Activated T-cell treated with anti-CD3 and anti-CD28 coated beads for 4 hours (primary cell): ENCODE measurements around the gene CAV1.

Experiments
- DNase-seq: peaks from one replicate; pipeline ENCODE4 v3.0.0-alpha.2; 2020

CAV1 gene

DNA sequence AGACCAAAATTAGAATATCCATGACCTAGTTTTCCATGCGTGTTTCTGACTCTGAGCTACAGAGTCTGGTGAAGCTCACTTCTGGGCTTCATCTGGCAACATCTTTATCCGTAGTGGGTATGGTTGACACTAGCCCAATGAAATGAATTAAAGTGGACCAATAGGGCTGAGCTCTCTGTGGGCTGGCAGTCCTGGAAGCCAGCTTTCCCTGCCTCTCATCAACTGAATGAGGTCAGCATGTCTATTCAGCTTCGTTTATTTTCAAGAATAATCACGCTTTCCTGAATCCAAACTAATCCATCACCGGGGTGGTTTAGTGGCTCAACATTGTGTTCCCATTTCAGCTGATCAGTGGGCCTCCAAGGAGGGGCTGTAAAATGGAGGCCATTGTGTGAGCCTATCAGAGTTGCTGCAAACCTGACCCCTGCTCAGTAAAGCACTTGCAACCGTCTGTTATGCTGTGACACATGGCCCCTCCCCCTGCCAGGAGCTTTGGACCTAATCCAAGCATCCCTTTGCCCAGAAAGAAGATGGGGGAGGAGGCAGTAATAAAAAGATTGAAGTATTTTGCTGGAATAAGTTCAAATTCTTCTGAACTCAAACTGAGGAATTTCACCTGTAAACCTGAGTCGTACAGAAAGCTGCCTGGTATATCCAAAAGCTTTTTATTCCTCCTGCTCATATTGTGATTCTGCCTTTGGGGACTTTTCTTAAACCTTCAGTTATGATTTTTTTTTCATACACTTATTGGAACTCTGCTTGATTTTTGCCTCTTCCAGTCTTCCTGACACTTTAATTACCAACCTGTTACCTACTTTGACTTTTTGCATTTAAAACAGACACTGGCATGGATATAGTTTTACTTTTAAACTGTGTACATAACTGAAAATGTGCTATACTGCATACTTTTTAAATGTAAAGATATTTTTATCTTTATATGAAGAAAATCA lies 35.5 kb downstream of the CAV1 start:
- DNase-seq: no peak

DNA sequence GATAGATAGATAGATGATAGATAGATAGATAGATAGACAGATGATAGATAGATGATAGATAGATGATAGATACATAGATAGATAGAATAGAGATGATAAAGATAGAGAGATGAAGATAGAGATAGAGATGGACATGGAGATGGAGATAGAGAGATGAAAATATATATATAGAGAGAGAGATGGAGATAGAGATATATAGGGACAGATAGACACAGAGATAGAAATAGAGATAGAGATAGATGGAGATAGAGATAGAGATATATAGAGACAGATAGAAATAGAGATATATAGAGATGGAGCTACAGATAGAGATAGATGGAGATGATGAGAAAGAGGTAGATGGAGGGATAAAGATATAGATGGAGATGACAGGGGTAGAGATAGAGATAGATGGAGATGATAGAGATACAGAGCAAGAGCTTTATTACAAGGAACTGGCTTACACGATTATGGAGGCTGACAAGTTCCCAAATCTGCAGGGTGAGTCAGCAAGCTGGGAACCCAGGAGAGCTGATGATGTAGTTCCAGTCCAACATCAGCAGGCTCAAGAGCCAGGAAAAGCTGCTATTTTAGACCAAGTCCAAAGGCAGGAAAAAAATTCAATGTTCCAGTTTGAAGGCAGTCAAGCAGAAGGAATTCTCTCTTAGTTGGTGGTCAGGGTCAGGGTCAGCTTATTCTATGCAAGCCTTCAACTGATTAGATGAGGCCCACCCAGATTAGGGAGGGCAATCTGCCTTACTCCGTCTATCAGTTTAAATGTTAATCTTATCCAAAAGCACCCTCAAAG lies 37.1 kb downstream of the CAV1 start:
- DNase-seq: no peak

DNA sequence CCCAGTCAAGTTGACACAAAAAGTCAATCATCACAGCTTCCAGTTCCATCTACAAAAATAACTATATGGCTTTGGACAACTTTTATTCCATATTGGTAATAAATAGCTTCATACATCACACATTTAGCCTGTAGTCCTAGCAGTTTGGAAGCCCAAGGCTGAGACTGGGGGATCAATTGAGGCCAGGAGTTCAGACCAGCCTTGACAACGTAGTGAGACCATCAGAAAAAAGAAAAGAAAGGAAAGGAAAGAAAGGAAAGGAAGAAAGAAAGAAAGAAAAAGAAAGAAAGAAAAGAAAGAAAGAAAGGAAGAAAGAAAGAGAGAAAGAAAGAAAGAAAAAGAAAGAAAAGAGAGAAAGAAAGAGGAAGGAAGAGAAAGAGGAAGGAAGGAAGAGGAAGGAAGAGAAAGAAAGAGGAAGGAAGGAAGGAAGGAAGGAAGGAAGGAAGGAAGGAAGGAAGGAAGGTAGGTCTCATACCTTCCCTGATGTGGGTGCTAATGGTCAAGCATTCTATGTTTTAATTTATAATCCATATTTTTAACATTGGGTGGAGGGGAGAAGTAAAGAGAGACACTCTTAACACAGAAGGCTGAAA lies 37.8 kb downstream of the CAV1 start:
- no peak for DNase-seq

DNA sequence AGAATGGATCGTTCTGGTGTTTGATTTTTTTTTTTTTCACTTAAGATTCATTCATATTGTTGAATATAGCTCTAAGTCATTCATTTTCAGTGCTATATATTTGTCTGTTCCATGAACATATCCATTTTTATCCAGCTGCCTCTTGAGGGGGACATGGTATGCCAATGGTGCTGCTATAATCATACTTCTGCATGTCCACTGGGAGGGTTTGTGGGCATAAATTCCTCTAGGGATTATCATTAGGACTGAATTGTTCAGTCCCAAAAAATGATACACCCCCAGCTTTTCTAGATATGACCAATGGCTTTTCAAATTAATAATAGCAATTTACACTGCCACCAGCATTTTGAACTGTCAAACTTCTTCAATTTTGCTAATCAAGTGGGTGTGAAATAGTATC lies 41.1 kb downstream of the CAV1 start:
- DNase-seq: no peak

DNA sequence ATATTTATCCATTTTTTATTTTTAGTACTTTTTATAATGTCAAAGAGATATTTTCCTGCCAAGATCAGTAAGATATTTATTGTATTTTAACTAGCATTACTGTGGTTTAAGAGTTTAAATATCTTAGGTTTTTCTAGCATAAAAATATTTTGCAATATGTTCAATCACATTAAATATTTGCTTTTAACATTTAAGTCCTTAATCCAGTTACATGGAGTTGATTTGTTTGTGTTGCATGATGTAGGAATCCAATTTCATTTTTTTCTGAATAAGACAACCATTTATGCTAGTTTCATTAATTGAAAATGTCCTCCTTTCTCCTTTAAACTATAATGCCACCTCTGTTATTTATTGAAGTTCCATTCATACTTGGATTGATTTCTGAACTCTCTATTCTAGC lies 41.8 kb downstream of the CAV1 start:
- no peak for DNase-seq

DNA sequence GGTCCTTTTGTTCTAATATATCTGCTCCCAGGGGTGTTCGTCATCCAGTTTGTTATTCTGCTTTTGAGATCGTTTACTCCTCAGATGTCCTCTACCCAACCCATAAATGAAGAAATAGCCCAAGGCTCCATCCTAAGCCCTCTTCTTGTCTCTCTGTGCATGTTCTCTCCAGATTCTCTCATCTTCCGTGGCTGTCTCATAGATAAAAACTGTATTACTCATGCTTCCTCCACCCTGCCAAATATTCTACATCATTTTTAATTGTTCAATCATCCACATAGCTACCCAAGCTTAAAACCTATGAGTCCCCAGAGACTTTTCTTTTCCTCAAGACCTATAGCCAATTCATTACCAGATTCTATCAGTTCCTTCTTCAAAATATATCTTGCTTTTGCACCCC lies 44.9 kb downstream of the CAV1 start:
- no peak for DNase-seq

DNA sequence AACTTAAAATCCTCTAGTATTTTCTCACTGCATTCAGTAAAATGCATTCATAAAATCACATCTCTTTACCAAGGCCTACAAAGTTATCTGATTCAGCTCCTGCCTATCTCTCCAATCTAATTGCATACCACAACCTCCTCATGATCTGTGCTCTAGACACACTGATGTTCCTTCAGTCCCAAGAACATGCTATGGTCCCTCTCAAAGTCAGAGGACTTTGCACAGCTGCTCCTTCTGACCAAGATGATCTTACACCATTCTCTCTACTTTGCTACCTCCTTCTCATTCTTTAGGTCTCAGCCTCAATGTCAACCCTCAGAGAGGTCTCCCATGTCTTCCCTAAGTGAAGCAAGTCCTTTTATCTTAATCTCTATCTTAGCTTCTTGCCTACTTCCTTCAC lies 45.5 kb downstream of the CAV1 start:
- DNase-seq: no peak

DNA sequence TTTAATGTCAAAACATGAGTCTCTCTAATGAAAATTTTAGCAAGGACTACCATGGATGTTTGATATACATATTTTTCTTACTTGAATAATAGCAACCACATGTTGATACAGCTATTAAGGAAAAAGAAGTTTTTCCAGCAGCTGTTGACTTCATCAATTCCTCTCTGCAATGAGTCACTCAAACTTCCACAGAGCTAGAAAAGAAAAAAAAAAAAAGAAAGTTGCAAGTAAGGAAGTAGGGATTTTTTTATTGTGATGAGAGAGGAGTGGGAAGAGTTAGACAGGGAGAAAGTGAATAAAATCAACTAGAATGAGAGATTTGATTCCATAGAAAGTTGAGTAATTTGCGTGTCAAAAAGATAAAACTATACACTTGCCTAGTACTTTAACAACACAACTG lies 46.2 kb downstream of the CAV1 start:
- no peak for DNase-seq

DNA sequence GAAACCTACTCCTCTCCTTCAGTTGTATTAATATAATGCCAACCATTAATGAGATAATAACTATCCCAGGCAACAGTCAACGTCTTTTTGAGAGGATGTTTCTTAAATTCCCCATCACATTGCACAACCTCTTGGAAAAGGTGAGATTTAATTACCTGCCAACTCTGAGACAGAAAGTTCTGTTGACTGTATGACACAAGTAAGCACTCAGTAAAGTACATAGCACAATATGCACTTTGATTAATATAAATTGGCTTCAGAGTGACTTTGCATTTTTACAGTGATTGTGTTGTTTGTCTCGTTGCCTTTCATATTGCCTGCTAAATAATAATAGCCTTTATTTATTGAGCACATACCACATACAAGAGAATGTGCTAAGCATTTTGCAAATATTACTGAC lies 46.7 kb downstream of the CAV1 start:
- DNase-seq: no peak

DNA sequence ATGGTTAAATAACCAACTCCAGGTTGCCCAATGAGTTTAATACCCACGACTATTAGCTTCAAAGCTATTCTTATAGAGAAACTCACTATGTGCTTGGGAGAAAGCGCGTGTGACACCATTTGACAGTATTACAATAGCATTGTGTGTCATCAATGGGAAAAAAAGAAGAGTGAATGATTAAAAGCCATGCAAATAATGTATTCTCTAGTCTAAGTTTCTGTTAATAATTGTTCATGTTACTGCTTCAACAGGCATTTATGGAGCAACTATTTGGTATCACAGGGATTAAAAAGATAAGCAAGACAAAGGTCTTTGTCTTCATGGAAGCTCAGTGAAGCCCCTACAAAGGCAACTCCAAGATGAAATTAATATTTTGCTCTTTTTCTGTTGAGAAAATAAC lies 47.2 kb downstream of the CAV1 start:
- DNase-seq: no peak

DNA sequence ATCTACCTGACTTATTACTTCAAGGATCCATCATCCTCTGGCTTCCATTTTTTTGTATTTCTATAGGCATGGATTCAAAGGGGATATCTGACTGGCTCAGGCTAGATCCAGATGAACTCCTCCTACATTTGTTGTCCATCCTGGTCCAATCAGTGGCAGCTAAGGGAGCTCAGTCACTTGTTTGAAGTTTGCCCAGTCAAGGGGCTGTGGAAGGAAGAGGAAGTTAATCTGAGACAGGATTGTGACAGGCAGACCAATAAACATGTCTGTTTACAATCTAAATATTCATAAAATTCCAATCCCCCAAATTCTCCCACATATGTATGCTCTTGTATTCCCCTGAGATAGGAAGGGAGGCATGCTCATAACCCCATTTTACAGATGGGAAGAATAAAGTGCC lies 48.7 kb downstream of the CAV1 start:
- no peak for DNase-seq

DNA sequence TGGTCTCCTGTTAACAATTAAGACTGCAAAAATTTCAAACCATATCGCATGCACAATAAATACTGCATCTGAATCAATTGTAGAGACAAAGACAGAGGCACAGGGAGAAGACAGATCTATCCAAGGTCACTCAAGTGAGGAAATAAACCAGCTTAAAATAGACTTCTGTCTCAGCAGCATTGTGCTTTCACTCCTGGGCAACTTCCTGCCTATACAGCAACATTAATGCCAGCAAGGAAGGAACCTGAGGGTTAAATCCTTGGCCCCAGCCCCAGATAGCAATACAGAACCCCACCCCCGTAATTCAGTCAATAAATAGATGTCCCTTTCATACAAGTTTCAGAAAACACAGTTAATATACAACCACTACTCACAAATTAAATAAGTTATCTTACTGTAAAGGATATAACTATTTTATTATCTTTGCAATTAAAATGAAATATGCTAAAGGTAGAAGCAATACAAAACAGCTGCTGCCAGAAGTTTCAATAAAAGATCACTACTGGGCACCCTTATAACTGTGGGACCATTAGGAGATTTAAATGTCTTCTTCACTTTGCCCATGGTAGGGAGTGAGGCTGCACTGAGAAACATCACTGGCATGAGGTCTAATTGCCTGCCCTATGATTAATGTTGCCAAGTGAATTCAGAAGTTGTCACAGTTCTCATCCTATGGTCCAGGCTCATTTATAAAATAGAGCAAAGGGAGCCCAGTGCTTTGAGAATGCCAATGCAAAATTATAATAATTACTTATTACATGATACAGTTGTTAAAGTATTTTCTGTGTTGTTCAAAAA lies 49.4 kb downstream of the CAV1 start:
- no peak for DNase-seq

DNA sequence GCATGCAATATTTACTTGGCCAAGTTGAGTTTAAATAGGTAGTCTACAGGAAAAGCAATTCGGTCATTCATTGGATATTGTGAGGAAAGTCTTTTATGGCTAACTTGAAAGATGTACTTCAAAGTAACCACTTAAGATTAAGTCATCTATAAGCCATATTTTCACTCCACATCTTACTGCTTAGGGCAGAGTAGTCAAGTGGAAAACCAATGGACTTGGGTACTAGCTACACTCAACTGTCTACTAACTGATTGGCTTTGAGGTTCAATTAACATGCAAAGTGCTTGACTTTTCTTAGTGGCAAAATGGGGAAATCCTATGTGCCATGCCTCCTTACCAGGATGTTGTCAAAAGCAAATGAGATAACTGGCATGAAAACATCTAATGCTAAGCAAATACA lies 51.0 kb downstream of the CAV1 start:
- no peak for DNase-seq

DNA sequence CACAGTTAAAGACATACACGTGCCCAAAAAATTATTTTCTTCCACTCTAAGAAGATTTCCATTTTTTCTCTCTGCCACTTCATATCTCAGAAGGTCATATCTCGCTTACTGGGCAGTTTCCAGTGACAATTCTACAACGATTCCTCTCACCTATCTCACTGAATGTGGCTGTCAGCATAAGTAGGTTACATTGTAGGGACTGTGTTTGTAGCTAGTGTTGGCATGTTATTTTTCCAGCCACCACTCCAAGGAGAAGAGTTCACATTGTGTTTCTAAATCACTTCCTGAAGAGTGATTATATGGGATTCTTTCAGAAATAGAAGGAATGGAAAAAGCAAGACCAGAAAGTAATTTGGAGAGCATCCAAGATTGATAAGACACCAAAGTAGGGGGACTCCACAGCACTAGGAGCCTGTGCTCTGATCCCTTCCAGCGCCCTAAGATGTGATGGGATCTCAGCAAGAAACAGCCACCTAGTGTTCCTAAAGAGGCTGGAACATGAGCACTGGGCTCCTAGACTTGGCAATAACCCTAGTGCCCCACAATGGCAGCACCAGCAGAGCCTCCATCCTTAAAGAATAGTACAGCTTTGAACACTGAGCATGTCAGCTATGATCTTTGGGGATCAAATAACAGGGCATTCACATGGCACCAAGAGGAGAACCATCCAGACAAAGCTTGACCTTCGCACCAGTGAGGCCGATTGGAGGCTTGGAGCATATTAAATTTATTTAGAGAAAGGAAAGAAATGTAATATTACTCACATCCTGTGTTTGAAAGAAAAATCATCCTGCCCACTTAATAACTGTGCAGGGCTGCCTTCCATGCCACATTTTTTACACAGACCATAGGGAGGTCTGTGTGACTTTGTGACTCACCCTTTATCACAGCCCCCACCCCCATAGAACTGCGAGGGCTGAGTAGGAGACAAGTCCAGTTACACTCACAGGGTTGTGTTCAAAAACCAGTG lies 51.8 kb downstream of the CAV1 start:
- no peak for DNase-seq

DNA sequence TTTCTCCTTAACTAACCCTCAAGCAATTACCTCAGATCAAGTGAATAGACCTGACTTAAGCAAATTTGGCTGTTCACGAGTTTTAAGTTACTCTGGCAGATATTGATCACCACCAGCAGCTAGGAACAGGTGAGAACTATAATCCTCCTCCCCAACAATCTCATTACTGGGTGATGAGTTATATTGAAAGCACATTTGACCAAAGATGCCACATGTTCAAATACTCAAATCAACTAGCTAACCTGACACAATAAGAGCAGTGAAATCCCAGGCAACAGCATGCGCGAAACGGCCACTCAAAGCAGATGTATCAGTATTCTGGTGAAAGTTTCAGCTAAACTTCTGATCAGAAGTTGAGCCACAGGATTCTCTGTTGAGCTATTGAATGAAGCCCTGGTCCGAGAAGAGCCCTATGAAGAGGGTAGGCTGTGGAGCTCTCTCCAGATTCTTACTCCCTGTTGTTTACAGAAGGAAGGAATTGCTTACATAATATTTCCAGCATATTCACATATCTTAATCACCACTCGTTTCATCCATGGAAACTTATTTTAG lies 52.6 kb downstream of the CAV1 start:
- DNase-seq: no peak

DNA sequence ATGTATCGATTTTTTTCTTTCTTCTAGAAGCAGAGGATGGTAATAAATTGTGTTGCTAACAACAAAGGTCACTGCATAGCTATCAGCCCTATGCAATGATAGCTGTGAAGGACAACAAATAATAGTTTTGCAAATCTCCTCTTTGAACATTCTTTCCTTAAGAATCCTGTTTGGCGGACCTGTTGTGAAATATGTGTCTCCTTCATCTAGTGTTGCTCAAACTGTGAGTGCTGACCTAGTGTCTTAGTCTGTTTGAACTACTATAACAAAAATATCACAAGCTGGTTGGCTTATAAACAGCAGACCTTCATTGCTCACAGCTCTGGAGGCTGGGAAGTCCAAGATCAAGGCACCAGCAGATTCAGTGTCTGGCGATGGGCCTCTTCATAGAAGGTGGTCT lies 53.7 kb downstream of the CAV1 start:
- DNase-seq: no peak

DNA sequence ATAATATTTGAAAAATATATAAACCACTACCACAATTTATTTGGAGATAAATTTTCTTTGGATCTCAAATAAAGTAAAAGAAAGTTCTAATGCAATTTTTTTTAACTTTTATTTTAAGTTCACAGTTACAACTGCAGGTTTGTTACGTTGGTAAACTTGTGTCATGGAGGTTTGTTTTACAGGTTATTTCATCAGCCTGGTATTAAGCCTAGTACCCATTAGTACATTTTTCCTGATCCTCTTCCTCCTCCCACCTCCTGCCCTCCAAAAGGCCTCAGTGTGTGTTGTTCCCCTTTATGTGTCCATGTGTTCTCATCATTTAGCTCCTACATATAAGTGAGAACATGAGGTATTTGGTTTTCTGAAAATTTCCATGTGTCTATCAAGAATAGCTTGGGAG lies 54.5 kb downstream of the CAV1 start:
- DNase-seq: no peak

DNA sequence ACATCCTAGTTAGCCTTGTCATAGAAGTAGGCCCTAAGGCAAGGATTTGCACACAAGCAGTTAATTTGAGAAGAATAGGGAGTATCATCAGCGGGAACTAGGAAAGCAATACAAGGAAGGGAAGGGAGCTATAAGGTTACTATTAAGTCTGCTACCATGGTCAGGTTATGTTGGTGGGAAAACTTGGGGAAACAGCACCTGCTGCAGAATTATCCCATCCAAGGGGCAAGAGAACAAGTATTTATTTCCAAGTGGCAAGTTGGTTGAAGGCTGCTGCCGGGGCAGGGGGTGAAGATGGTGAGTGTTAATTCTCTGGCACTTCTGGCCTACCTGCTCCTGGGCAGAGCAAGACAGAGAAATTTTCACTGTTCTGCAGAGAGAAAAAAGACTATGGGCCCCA lies 55.0 kb downstream of the CAV1 start:
- no peak for DNase-seq

DNA sequence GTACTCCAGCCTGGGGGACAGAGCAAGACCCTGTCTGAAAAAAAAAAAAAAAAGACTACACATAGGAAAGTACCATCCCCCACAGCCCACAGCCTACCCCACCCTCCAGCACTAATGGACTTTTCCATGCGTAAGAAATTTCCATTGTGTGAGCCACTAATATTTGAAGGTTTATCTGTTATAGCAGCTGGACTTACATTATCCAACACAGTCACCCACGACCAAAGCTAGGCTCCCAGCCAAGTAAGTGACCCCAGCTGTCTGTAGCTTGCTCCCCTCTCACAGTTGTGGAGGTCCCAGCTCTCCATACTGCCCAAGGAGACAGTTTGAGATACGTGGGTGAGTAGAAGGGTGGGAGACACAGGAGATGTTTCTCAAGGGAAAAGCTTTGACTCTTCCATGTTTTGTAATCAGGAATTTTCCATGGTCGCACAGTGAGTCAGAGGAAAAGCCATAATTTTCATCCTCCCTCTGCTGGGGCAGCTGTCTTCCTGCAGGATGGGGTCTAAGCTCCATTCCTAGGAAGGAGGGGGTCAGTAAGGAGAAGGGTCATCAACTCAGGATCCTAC lies 57.4 kb downstream of the CAV1 start:
- no peak for DNase-seq

DNA sequence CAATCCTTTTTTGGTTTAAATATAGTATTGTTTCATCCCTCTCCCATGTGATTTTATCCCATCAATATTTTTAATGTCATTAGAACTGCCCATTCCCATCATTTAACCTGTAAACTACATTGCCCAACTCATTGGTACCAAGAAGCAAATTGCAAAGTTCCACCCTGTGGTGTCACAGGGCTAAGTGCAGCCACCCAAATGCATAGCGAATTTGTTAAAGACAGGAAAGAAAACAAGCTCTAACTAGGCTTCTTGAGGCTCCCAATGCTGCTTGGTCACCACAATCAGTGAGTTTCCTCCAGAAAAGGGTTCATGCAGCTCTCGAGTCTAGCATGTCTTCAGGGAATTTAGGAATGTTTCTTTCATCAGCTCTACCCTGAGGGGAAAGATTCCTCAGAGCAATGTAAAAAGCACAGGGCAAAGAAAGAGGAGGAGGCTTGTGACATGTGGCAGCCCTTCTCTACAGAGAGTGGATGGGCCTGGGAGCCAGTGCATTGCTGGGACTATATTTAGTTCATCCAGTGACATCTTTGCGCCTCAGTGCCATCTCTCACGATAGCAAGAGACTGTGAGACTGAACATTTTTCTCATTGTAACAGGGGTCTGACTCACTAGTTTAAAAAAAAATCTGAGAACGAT lies 58.1 kb downstream of the CAV1 start:
- no peak for DNase-seq

DNA sequence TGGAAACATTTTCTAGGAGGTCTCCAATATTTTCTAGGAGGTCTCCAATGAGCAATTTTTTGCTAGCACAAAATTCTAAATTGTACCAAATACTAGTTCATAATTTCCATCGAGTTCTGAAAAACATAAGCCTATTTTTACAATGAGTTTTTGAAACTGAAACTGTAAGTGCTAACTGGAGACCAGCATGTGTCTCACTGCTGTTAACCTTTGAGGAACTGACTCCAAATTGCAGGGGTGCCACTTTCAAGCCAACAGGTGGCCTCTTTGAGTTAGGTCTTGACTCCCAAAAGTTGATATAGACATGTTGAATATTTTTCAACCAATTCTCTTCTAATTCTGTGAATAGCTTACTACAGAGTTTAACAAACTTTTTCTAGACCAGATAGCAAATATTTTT lies 58.8 kb downstream of the CAV1 start:
- no peak for DNase-seq
